GM12878 (cell line): ENCODE results near the gene PROSER3. TPM values are rescaled to one million over a fixed set of nuclear protein-coding genes. Genes with fewer than 3 reads are reported as not detected.

Experiments used
- BRCA1 ChIP-seq: IDR thresholded peaks from 2 replicates; pipeline ENCODE4 v1.6.1; 2011; ENCODE audit warnings: low read depth, low read length, improper control_type of control experiment
- CBX3 ChIP-seq: fragments of 200-600 bp; sonication (generic); IDR thresholded peaks from 2 replicates; pipeline ENCODE4 v1.6.1; 2016; ENCODE audit warnings: low read depth, borderline replicate concordance
- CBX5 ChIP-seq: sonication (generic); IDR thresholded peaks from 2 replicates; pipeline ENCODE4 v1.6.1; 2016; ENCODE audit warnings: low read depth, moderate library complexity, mild to moderate bottlenecking, inconsistent platforms
- DPF2 ChIP-seq: fragments of 450-650 bp; IDR thresholded peaks from 2 replicates; pipeline ENCODE4 v1.6.1; 2017; ENCODE audit warnings: mild to moderate bottlenecking
- EP300 ChIP-seq, 2 experiments: fragments of 150-350 bp in 1 of 2; IDR thresholded peaks; 2 replicates each; pipeline ENCODE4 v1.6.1; 2011 to 2012; ENCODE audit warnings: low read depth in 2 of 2, low read length in 2 of 2, borderline replicate concordance in 1 of 2, improper control_type of control experiment in 1 of 2, inconsistent platforms in 1 of 2; ENCODE audit not compliant: control insufficient read depth in 1 of 2
- HCFC1 ChIP-seq: fragments of 150-350 bp; IDR thresholded peaks from 2 replicates; pipeline ENCODE4 v1.6.1; 2014; ENCODE audit warnings: low read length
- HDAC2 ChIP-seq: fragments of 200-600 bp; sonication (generic); IDR thresholded peaks from 2 replicates; pipeline ENCODE4 v1.6.1; 2017
- IKZF2 ChIP-seq, 2 experiments: fragments of 450-650 bp; IDR thresholded peaks; 2 replicates each; pipeline ENCODE4 v1.6.1; 2017; ENCODE audit warnings: mild to moderate bottlenecking in 2 of 2, moderate library complexity in 2 of 2
- IRF4 ChIP-seq: IDR thresholded peaks from 2 replicates; pipeline ENCODE4 v1.6.1; 2011; ENCODE audit warnings: low read depth, low read length
- KAT2A ChIP-seq: conservative IDR thresholded peaks from 2 replicates; pipeline ENCODE4 v1.6.1; 2011; ENCODE audit warnings: low read depth, low read length; ENCODE audit not compliant: control insufficient read depth
- NR2C2 ChIP-seq: IDR thresholded peaks from 2 replicates; pipeline ENCODE4 v1.6.1; 2011; ENCODE audit warnings: borderline replicate concordance, low read depth; ENCODE audit not compliant: control insufficient read depth, insufficient read length
- NRF1 ChIP-seq: conservative IDR thresholded peaks from 2 replicates; pipeline ENCODE4 v1.6.1; 2011; ENCODE audit warnings: mild to moderate bottlenecking, low read depth, low read length, improper control_type of control experiment
- RBBP5 ChIP-seq: fragments of 200-600 bp; sonication (generic); conservative IDR thresholded peaks from 2 replicates; pipeline ENCODE4 v1.6.1; 2016
- SIN3A ChIP-seq: IDR thresholded peaks from 2 replicates; pipeline ENCODE4 v1.6.1; 2012; ENCODE audit warnings: low read depth, low read length, improper control_type of control experiment
- SMAD5 ChIP-seq: IDR thresholded peaks from 2 replicates; pipeline ENCODE4 v1.6.1; 2016; ENCODE audit warnings: antibody characterized with exemption, low read depth
- SP1 ChIP-seq: IDR thresholded peaks from one replicate; pipeline ENCODE4 v1.6.1; 2011; ENCODE audit warnings: low read depth, low read length
- SPI1 ChIP-seq: IDR thresholded peaks from 2 replicates; pipeline ENCODE4 v1.6.1; 2011; ENCODE audit warnings: low read depth, mild to moderate bottlenecking, low read length, moderate library complexity, borderline replicate concordance; ENCODE audit not compliant: insufficient read depth
- STAT1 ChIP-seq: fragments of 450-650 bp; conservative IDR thresholded peaks from 2 replicates; pipeline ENCODE4 v1.6.1; 2014; ENCODE audit warnings: antibody characterized with exemption, mild to moderate bottlenecking
- WRNIP1 ChIP-seq: IDR thresholded peaks from 2 replicates; pipeline ENCODE4 v1.6.1; 2011; ENCODE audit warnings: low read depth, low read length, improper control_type of control experiment, borderline replicate concordance
- YY1 ChIP-seq: IDR thresholded peaks from 2 replicates; pipeline ENCODE4 v1.6.1; 2011; ENCODE audit warnings: low read depth, mild to moderate bottlenecking, low read length
- ZNF207 ChIP-seq: fragments of 450-650 bp; IDR thresholded peaks from 2 replicates; pipeline ENCODE4 v1.6.1; 2014; ENCODE audit warnings: antibody characterized with exemption, mild to moderate bottlenecking, borderline replicate concordance
- ZNF622 ChIP-seq: fragments of 450-650 bp; IDR thresholded peaks from 2 replicates; pipeline ENCODE4 v1.6.1; 2017; ENCODE audit warnings: mild to moderate bottlenecking, inconsistent platforms
- polyA plus RNA-seq, 11 experiments: library from polyadenylated mRNA; depleted of rRNA in 4 of 11; unstranded in 6 of 11; stranded (reverse) in 5 of 11; fragments of >200 nt; fragmentation: Nextera tagmentation in 4 of 11; fragmentation: Illumina TruSeq in 1 of 11; extraction: Ambion mirVana in 4 of 11; extraction: Trizol in 1 of 11; gene quantifications; 1 replicate in 1 of 11; 2 replicates in 10 of 11; pipeline versions ENCODE4 v1.2.1 to v1.2.3, GENCODE V29; 2011 to 2016; ENCODE audit warnings: inconsistent platforms in 2 of 11, missing spikeins in 2 of 11, low read depth in 1 of 11
- total RNA-seq, 4 experiments: library from RNA; depleted of rRNA in 3 of 4; stranded (reverse); fragments of >200 nt in 3 of 4; fragmentation: Illumina TruSeq in 1 of 4; extraction: Trizol in 1 of 4; gene quantifications; 2 replicates each; pipeline versions ENCODE4 v1.2.1 to v1.2.3, GENCODE V29; 2013 to 2021
- TF ChIP-seq, protein P1 (sequence below): fragments of 450-650 bp; IDR thresholded peaks from 2 replicates; pipeline ENCODE4 v1.6.1; 2017; ENCODE audit warnings: mild to moderate bottlenecking, moderate library complexity
- TF ChIP-seq, protein P2 (sequence below): fragments of 450-650 bp; formaldehyde crosslinking; IDR thresholded peaks from 2 replicates; pipeline ENCODE4 v1.5.0; 2022; ENCODE audit warnings: mild to moderate bottlenecking, missing genetic modification characterization

The PROSER3 gene
- total and polyA plus RNA-seq, 10 of the 15 experiments (the other 5 are each of a cell fraction or from before 2014, with no cell fraction given): 0.85 to 25.1 (median 9.6) TPM

DNA sequence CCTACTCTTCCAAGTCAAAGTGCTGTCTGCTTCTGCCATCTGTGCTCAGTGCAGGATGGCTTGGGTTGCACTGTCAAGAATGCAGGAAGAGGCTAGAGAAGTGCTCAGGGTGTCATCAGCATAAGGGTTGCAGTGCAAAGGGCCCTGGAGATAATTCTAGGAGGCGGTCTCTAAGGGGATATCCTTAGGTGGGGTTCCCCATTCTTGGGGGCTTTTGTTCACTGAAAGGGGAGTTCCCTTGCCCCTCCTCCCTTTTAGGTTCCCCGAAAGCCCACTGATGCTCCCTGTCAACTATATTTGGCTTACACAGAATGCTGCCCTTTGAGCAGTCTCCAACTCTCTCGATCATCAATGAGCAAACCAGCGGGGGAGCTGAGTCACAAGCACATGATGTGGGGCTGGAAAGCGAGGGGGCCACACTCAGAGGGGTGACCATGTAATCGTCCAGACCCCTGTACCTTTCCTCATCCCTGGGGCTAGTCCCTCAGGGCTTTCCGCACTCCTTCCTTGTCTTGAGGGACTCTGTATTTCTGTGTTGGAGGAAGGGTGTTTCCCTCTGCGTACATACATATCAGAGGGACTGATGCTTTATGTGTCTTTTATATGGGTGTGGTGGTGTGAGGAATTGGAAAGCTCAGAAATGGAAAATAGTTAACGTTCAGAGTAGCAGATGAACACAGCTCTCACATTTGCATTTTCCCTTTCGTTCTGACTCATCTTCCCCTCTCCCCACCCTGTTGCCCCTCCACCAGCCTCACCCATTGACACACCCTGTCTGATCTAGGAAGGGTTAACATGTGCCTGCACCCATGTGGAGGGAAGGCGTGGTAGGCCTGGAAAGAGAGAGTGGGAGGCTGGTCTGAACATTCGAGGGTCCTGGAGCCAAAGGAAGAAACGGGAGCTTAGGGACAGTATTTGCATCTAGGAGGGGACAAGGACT, 46.9 kb upstream of the PROSER3 start (continued):
- TF ChIP-seq IKZF2 (IDR thresholded peaks at IDR 0.05) (peak; percentile 77 to 87), STAT1 (no peak), ZNF207 (no peak), HCFC1 (no peak), SMAD5 (peak; percentile 62; the same call in 1 of the 2 replicates), IRF4 (peak; percentile 99), NR2C2 (no peak), HDAC2 (no peak), KAT2A (no peak), ZNF622 (no peak), CBX3 (no peak), SPI1 (peak; percentile 38; the same call in 1 of the 2 replicates), YY1 (0 out of 2 replicates have a peak, but pooled peaks have one; percentile 10), SP1 (peak; percentile 71), EP300 (IDR thresholded peaks at IDR 0.05; ENCODE audit: borderline replicate concordance in 1 of 2, control insufficient read depth in 1 of 2, low read depth in 2 of 2, low read length in 2 of 2) (peak; percentile 70 to 92), SIN3A (peak; percentile 55; the same call in 1 of the 2 replicates), BRCA1 (no peak), RBBP5 (no peak), CBX5 (no peak), DPF2 (peak; percentile 90), NRF1 (no peak), WRNIP1 (no peak)
- TF ChIP-seq, protein P1, sequence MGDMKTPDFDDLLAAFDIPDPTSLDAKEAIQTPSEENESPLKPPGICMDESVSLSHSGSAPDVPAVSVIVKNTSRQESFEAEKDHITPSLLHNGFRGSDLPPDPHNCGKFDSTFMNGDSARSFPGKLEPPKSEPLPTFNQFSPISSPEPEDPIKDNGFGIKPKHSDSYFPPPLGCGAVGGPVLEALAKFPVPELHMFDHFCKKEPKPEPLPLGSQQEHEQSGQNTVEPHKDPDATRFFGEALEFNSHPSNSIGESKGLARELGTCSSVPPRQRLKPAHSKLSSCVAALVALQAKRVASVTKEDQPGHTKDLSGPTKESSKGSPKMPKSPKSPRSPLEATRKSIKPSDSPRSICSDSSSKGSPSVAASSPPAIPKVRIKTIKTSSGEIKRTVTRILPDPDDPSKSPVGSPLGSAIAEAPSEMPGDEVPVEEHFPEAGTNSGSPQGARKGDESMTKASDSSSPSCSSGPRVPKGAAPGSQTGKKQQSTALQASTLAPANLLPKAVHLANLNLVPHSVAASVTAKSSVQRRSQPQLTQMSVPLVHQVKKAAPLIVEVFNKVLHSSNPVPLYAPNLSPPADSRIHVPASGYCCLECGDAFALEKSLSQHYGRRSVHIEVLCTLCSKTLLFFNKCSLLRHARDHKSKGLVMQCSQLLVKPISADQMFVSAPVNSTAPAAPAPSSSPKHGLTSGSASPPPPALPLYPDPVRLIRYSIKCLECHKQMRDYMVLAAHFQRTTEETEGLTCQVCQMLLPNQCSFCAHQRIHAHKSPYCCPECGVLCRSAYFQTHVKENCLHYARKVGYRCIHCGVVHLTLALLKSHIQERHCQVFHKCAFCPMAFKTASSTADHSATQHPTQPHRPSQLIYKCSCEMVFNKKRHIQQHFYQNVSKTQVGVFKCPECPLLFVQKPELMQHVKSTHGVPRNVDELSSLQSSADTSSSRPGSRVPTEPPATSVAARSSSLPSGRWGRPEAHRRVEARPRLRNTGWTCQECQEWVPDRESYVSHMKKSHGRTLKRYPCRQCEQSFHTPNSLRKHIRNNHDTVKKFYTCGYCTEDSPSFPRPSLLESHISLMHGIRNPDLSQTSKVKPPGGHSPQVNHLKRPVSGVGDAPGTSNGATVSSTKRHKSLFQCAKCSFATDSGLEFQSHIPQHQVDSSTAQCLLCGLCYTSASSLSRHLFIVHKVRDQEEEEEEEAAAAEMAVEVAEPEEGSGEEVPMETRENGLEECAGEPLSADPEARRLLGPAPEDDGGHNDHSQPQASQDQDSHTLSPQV: no peak; the same call in 1 of the 2 replicates
- TF ChIP-seq, protein P2, sequence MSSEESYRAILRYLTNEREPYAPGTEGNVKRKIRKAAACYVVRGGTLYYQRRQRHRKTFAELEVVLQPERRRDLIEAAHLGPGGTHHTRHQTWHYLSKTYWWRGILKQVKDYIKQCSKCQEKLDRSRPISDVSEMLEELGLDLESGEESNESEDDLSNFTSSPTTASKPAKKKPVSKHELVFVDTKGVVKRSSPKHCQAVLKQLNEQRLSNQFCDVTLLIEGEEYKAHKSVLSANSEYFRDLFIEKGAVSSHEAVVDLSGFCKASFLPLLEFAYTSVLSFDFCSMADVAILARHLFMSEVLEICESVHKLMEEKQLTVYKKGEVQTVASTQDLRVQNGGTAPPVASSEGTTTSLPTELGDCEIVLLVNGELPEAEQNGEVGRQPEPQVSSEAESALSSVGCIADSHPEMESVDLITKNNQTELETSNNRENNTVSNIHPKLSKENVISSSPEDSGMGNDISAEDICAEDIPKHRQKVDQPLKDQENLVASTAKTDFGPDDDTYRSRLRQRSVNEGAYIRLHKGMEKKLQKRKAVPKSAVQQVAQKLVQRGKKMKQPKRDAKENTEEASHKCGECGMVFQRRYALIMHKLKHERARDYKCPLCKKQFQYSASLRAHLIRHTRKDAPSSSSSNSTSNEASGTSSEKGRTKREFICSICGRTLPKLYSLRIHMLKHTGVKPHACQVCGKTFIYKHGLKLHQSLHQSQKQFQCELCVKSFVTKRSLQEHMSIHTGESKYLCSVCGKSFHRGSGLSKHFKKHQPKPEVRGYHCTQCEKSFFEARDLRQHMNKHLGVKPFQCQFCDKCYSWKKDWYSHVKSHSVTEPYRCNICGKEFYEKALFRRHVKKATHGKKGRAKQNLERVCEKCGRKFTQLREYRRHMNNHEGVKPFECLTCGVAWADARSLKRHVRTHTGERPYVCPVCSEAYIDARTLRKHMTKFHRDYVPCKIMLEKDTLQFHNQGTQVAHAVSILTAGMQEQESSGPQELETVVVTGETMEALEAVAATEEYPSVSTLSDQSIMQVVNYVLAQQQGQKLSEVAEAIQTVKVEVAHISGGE: no peak
